Measurements from ENCODE around the gene CFAP46. TPM values are rescaled to one million over a fixed set of nuclear protein-coding genes. Genes with fewer than 3 reads are reported as not detected.

The CFAP46 gene
- total and polyA plus RNA-seq, 10 of the 15 experiments (the other 5 are each of a cell fraction or from before 2014, with no cell fraction given) = 0.01 to 0.18 (median 0.03) TPM; not detected in 7

DNA sequence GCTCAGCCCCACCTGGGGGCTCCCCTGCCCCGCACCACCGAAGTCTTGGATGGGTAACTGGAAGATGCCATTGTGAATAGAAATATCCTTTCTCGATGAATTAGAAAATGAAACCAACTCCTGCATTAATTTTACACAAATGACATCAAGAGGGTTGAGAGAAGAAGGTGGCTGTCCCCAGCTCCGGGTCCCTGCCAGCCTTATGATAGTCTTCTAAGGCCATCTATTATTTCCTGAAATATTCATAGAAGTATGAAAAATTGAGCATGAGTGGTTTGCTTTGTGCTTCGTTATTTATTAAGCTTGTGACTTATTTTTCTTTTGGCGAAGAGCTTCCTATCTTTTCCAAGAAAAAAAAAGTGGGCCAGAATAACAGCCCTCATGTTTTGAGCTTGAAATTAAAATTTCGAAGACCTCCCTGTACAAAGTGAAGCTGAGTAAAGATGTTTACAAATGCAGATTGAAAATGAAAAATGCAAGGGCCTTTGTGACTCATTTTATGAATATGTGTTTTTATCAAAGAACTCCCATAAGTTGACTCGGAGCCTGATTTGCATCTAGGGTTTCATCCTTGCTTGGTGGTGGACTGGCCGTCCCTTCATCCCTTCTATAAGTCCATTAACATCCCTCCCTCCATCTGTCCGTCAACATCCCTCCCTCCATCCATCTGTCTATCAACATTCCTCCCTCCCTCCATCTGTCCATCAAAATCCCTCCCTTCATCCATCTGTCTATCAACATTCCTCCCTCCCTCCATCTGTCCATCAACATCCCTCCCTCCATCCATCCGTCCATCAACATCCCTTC lies 20.5 kb upstream of the CFAP46 start (continued):
- TF ChIP-seq CBX5 (IDR thresholded peaks at IDR 0.05; ENCODE audit: low read depth) (no peak), SMC3 (IDR thresholded peaks at IDR 0.05; ENCODE audit: borderline replicate concordance, low read length) (no peak), RCOR1 (conservative IDR thresholded peaks at IDR 0.05; ENCODE audit: low read depth, low read length) (no peak), IRF4 (IDR thresholded peaks at IDR 0.05; ENCODE audit: low read depth, low read length) (peak; percentile 51; the same call in 1 of the 2 replicates), SMAD5 (IDR thresholded peaks at IDR 0.05; ENCODE audit: low read depth) (no peak), CREM (IDR thresholded peaks at IDR 0.05; ENCODE audit: low read depth) (no peak), CBFB (IDR thresholded peaks at IDR 0.05; ENCODE audit: low read depth) (no peak), TCF7 (IDR thresholded peaks at IDR 0.05; ENCODE audit: borderline replicate concordance) (peak; percentile 48; the same call in 1 of the 2 replicates)
- TF ChIP-seq, protein P1, sequence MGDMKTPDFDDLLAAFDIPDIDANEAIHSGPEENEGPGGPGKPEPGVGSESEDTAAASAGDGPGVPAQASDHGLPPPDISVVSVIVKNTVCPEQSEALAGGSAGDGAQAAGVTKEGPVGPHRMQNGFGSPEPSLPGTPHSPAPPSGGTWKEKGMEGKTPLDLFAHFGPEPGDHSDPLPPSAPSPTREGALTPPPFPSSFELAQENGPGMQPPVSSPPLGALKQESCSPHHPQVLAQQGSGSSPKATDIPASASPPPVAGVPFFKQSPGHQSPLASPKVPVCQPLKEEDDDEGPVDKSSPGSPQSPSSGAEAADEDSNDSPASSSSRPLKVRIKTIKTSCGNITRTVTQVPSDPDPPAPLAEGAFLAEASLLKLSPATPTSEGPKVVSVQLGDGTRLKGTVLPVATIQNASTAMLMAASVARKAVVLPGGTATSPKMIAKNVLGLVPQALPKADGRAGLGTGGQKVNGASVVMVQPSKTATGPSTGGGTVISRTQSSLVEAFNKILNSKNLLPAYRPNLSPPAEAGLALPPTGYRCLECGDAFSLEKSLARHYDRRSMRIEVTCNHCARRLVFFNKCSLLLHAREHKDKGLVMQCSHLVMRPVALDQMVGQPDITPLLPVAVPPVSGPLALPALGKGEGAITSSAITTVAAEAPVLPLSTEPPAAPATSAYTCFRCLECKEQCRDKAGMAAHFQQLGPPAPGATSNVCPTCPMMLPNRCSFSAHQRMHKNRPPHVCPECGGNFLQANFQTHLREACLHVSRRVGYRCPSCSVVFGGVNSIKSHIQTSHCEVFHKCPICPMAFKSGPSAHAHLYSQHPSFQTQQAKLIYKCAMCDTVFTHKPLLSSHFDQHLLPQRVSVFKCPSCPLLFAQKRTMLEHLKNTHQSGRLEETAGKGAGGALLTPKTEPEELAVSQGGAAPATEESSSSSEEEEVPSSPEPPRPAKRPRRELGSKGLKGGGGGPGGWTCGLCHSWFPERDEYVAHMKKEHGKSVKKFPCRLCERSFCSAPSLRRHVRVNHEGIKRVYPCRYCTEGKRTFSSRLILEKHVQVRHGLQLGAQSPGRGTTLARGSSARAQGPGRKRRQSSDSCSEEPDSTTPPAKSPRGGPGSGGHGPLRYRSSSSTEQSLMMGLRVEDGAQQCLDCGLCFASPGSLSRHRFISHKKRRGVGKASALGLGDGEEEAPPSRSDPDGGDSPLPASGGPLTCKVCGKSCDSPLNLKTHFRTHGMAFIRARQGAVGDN (IDR thresholded peaks at IDR 0.05) = no peak
